ENCODE data around the gene PLEKHG7. TPM values are rescaled to one million over a fixed set of nuclear protein-coding genes. Genes with fewer than 3 reads are reported as not detected.

The PLEKHG7 gene
- total and polyA plus RNA-seq, 9 of the 15 experiments (the other 6 are each of a cell fraction or from before 2014, with no cell fraction given), result 0.03 TPM; not detected in 8

DNA sequence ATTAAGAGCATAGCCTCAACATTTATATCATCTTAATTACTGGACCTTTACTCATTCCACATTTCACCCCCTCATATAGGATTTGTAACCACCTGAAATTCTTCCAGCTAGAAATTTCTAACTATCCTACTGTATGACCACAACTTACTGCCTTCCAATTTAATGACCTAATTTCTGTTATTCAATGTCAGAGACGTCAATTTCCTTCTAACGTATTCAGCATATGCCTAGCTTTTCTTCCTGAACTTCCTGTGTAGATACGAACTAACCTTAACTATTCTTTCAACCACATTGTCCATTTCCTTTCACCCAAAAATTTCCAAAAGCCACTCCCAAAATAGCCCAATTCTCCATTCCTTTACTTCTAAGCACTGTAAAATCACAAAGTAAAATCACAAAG lies 118.4 kb downstream of the PLEKHG7 start:
- Histone ChIP-seq H3K4me3 (no peak overlapping the region), H3K9ac (ENCODE audit: insufficient read depth in 1 of 2, low read depth in 2 of 2, low read length in 2 of 2) (no peak overlapping the region), H3K27me3 (ENCODE audit: control insufficient read depth in 2 of 2, insufficient read depth in 2 of 2, low read length in 2 of 2) (no peaks in the 10 kb centered on the region), H3K36me3 (ENCODE audit: control insufficient read depth, insufficient read depth, low read length) (peaks cover 28% of the 10 kb centered on the region; the same call in 2 of the 3 replicates), H3K27ac (ENCODE audit: extremely low read depth, low read depth, low read length) (no peak overlapping the region), H4K20me1 (replicated peaks; ENCODE audit: control insufficient read depth, insufficient read depth, low read length) (no peaks in the 10 kb centered on the region), H3K4me2 (ENCODE audit: insufficient read depth, low read length) (no peak overlapping the region), H3K9me1 (ENCODE audit: control insufficient read depth, insufficient read depth, low read length) (no peaks in the 10 kb centered on the region), H3K9me3 (replicated peaks; ENCODE audit: control insufficient read depth, insufficient read depth, low read depth, low read length) (no peaks in the 10 kb centered on the region), H2AFZ (ENCODE audit: low read depth, low read length) (no peak overlapping the region), H3K4me1 (replicated peaks in 1 of 2; ENCODE audit: control insufficient read depth in 2 of 2, insufficient read depth in 2 of 2, low read length in 2 of 2) (no peaks in the 10 kb centered on the region), H3K79me2 (ENCODE audit: control insufficient read depth, insufficient read depth, low read length) (no peaks in the 10 kb centered on the region)
- no peak for DNase-seq (ENCODE audit: extremely low read depth in 1 of 4, low spot score in 3 of 4)
- in situ Hi-C loops (cut with MboI), result loop anchor here (10.0 kb wide), 1 partner anchor 114 kb away; no protein-coding TSS in a partner anchor
- no TSS peak for BruUV-seq (replicated peaks)
- intact Hi-C loops (cut with micrococcal nuclease), result no loop called here
- CTCF ChIA-PET (ENCODE audit: low intra/inter-chr PET ratio), result no interaction called here
- 85% methylated on average over 3 of the region's 3 CpGs for WGBS (ENCODE audit: insufficient coverage, low coverage, missing lambda C conversion rate)
- POLR2A ChIA-PET, result interaction anchor here (1.3 kb wide), 1 partner anchor 17 kb away, joined by 3 read pairs; no protein-coding TSS in a partner anchor
- no peak for ATAC-seq
- no peak for TF ChIP-seq CBX1 (IDR thresholded peaks at IDR 0.05; ENCODE audit: low read depth)
- TF ChIP-seq EHMT2 (IDR thresholded peaks at IDR 0.05), result no peak
- TF ChIP-seq MYBL2 (IDR thresholded peaks at IDR 0.05; ENCODE audit: low read depth), result no peak
- no peak for TF ChIP-seq MYBL2 (CRISPR knock-in tag; IDR thresholded peaks at IDR 0.05; ENCODE audit: borderline replicate concordance)
- no peak for TF ChIP-seq ELF2 (CRISPR knock-in tag; IDR thresholded peaks at IDR 0.05)
- no peak for TF ChIP-seq ASH1L (IDR thresholded peaks at IDR 0.05; ENCODE audit: borderline replicate concordance, low read depth, partially characterized antibody)
- TF ChIP-seq ZFP1 (CRISPR knock-in tag; IDR thresholded peaks at IDR 0.05), result no peak
- TF ChIP-seq ZNF140 (CRISPR knock-in tag; IDR thresholded peaks at IDR 0.05), result no peak
- TF ChIP-seq, protein P1, sequence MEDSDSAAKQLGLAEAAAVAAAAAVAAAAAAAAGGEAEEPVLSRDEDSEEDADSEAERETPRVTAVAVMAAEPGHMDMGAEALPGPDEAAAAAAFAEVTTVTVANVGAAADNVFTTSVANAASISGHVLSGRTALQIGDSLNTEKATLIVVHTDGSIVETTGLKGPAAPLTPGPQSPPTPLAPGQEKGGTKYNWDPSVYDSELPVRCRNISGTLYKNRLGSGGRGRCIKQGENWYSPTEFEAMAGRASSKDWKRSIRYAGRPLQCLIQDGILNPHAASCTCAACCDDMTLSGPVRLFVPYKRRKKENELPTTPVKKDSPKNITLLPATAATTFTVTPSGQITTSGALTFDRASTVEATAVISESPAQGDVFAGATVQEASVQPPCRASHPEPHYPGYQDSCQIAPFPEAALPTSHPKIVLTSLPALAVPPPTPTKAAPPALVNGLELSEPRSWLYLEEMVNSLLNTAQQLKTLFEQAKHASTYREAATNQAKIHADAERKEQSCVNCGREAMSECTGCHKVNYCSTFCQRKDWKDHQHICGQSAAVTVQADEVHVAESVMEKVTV (CRISPR knock-in tag; IDR thresholded peaks at IDR 0.05), result no peak
- no peak for TF ChIP-seq FOSL1 (tag; conservative IDR thresholded peaks at IDR 0.05)
- no peak for TF ChIP-seq ZNF696 (CRISPR knock-in tag; conservative IDR thresholded peaks at IDR 0.05)
- TF ChIP-seq ZNF3 (CRISPR knock-in tag; IDR thresholded peaks at IDR 0.05), result no peak
- FAIRE-seq, result no peak

Other genes with a start within 250 kb of the PLEKHG7 start
- 5.7 and 7.5 TPM in 2 replicates for gene EEA1, start 226.3 kb downstream of the PLEKHG7 start, total RNA-seq (2014; rRNA removed)
- gene EEA1, start 226.3 kb downstream of the PLEKHG7 start, total RNA-seq (2014; rRNA removed; fragmentation: Illumina TruSeq; extraction: Trizol), result 13.2 and 16.8 TPM in 2 replicates
- gene EEA1, start 226.3 kb downstream of the PLEKHG7 start, total RNA-seq (2015; rRNA removed; fragmentation: Illumina TruSeq; extraction: Trizol), result 17.1 and 17.3 TPM in 2 replicates
- 16.5 and 18.0 TPM in 2 replicates for gene EEA1, start 226.3 kb downstream of the PLEKHG7 start, total RNA-seq (2021)
- gene EEA1, start 226.3 kb downstream of the PLEKHG7 start, polyA plus RNA-seq (2011; rRNA removed), result 4.4 and 5.4 TPM in 2 replicates
- gene EEA1, start 226.3 kb downstream of the PLEKHG7 start, polyA plus RNA-seq (2014; fragmentation: Illumina TruSeq; extraction: Trizol), result 8.1 and 12.5 TPM in 2 replicates
- gene EEA1, start 226.3 kb downstream of the PLEKHG7 start, polyA plus RNA-seq (2014; fragmentation: Nextera tagmentation; extraction: Ambion mirVana), result 1 to 10 TPM; 3.5 to 4.8 TPM
- 4.0 and 5.5 TPM in 2 replicates for gene EEA1, start 226.3 kb downstream of the PLEKHG7 start, polyA plus RNA-seq (2014; rRNA removed)